Measurements from ENCODE around the gene NEU4.

Gene NEU4

DNA sequence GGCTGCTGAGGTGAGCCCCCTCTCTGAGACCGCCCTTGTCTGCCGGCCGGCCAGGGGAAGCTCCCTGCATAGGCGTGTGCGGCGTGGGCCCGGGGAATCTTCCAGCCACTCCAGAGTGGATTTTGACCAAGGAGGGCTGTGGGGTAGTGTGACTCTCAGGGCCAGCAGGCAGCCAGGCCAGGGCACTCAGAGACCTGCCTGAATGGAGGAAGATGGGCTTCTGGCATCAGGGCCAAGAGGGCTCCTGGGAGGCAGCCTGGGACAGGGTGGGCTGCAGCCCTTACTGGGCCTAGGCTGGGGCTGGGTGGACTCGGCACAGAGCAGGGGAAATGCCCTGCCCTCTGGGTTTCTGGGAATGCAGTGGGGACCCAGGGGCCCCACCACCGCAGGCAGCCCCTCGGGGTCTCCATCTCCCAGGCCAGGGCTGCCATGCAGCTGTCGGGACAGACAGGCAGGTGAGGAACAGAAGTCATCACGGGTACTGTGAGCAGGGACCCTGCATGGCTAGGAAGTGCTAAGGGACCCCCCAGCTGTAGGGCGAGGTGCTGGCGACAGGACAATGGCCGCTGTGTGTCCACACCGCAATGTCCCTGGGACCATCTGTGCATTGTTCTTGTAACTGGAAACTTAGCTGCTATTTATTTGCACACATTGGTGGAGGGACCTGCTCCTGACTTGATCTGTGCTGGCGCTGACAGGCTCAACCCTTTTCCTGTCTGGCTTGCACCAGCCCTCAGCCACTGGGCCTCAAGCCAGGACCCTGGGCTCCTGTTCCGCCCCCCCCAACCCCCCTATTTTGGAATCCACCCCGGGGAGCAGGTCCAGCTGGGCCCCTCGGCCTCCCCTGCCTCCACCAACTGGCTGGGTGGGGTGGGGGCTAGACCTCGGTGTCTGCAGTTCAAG lies 45.6 kb downstream of the NEU4 start:
- no peak for DNase-seq

DNA sequence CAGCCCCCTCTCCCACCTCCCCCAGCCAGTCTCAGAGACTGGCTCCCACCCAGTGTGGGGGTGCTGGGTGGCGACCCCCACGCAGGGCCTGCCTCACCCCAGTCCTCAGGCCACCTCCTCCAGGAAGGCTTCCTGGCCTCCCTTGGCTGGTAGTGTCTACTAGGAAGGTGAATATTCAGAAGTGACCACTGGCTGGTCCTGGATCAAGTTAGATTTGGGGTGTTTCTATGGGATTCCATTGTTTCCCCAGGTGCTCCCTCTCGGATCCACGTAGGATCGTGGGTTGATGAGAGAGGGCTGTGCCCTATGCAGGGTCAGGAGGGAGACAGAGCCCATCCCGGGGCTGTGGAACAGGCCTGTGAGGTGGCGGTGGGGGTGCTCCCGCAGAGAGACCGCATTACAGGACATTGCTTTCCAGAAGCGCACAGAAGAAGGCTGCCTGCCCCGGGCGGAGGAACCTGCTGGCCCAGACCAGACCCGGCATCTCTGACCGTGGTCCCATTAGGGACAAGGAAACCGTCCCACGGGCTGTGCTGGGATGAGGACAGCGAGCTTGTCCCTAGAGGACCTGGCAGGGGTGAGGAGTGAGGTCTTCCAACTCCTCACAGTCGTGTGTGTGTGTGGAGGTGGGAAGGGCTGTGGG lies 46.4 kb downstream of the NEU4 start:
- DNase-seq: no peak

DNA sequence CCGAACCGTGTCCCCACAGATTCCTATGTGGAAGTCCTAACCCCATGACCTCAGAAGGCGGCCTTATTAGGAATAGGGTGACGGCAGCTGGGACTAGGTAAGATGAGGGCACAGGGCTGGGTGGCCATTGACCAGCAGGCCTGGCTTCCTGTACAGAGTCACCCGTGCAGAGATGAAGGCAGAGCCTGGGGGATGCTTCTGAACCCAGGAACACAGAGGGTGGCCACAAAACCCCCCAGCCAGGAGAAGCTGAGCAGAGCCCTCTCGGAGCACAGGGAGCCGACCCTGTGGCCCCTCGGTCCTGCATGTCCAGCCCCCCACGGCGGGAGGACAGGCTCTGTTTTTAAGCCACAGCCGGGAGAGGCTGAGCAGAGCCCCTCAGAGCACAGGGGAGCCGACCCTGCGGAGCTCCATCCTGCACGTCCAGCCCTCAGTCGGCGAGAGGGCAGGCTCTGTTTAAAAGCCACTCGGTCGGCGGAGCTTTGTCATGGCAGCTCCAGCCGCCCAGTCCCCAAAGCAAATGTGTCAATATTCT lies 47.0 kb downstream of the NEU4 start:
- DNase-seq: no peak

DNA sequence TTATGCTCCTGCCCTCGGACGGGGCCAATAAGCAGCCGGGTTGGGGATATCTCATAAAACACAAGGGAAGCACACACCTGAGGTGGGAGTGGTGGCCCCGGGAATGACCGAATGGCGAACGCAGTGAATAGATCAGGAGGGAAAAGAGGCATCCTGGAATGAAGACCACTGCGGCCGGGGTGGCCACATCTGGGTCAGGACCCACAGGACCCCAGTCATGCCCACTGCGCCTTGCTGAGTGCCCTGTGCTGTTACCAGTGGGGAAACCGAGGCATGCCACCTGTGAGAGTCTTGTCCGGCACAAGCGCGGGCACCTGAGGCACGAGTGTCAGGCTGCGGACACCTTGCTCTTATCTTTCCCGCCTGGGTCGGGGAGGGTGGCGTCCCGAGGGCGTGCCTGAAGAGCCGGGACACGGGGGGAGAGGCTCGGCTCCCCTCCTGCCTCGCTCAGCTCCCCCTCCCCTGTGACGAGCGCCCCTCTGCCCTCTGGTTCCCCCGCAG lies 48.1 kb downstream of the NEU4 start:
- no peak for DNase-seq

DNA sequence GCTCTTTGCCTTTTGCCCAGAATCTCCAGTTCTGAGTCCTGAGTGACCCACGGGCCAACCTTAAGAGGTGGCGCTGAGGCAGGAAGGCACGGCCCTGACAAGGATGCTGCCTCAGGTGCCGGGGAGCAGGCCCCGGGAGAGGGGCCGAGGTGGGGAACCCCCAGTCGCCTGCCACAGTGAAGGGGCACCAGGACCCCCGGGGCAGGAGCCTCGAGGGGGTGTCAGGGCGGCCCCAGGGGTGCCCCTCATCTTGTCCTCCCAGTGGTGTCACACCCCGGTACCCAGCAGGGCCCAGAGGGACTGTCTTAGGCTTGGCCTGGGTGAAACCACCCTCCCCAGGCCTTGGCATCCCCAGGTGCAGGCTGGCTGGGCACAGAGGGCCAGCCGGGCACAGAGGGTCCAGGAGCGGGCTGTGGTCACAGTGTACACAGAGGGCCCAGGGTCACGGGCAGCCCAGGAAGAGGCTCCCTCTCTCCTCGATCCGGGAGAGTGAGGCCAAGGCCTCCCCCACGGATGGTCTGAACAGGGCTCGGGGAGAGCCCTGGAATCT lies 48.7 kb downstream of the NEU4 start:
- no peak for DNase-seq

DNA sequence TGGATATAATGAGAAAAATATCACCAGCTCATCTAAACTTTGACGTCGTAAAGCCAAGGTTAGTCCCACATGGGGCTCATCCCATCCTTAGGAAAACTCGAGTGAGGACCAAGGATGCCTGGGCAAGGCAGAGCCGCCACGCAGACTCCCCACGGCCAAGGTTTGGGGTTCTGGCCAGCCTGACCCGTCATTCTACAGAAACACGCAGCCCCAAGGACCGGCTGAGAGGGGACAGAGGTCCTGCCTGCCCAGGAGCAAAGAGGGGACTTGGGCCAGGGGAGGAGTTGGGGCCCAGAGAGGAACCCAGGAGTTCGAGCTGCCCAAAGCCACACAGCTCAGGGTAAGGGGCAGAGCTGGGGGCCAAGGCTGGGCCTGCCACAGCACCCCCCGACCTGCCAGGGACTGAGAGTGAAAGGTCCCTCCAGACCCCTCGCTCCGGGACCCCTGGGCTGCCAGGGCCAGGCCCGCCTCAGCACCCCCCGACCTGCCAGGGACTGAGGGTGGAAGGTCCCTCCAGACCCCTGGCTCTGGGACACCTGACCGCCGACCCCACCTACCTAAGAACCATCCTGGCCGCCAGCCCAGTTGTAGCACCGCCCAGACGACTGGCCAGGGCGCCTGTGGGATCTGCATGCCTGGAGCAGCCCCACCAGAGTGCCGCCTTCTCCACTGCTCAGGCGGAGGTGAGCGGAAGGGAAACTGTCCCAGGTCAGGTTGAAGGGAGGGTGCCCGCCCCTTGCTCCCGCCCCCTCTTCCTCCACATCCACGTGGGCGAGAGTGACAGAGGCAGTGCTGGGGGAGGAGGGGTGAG lies 49.4 kb downstream of the NEU4 start, which contains the start of gene PDCD1:
TSS of gene PDCD1 (minus strand) at position 689 of the 811 bp plus-strand sequence. CDS start at position 633, 56 bp downstream.
- DNase-seq: peak; percentile 74

DNA sequence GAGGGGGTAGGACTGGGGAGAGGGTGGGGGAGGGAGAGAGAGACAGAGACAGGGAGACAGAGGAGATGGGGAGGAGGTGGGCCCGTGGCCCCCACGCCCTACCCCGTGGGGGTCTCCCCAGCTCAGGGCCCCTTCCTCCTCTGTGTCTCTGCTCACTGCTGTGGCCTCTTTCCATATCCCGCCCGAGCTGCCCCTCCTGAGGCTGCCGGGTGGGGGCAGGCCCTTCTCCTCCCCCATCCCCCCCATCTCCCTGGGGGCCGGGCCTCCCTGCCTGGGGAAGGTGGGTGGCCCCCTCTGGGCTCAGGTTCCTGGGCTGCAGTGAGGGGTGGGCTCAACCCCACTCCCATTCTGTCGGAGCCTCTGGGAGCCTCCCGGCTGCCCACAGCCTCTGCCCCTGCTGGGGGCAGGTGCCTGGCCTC lies 50.0 kb downstream of the NEU4 start:
- no peak for DNase-seq

DNA sequence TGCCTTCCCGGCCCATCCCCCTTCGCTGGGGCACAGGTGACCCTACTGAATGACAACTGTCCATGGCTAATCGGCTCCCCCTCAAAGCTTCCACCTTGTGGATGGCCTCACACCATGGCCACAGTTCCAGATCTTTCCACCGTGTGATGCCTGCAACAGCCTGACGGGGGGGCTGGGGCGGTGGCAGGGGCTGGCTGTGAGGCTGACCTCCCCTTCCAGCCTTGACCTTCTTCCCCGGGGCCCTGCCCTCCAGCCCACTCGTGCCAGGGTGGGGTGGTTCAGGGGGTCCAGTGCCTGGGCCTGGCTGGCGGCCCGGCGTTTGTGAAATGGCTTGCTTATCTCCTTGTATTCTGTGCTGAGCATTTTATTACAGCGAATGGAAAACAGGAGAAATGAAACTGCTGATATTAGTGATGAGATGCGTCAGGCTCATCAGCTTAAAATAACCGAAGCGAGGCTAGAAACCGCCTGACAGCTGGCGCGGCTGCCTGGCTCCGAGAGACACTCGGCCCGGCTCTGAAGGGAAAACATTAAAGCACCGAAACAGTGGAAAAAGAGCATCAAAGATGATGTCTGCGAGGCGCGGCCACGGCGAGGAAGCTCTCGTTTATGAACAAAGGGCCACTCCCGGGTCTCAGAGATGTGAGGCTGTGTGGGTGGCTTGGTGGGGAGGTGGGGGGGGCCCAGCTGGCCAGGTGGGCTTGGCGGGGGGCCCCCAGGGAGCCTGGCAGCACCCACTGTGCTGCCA lies 50.6 kb downstream of the NEU4 start:
- DNase-seq: peak; percentile 39

DNA sequence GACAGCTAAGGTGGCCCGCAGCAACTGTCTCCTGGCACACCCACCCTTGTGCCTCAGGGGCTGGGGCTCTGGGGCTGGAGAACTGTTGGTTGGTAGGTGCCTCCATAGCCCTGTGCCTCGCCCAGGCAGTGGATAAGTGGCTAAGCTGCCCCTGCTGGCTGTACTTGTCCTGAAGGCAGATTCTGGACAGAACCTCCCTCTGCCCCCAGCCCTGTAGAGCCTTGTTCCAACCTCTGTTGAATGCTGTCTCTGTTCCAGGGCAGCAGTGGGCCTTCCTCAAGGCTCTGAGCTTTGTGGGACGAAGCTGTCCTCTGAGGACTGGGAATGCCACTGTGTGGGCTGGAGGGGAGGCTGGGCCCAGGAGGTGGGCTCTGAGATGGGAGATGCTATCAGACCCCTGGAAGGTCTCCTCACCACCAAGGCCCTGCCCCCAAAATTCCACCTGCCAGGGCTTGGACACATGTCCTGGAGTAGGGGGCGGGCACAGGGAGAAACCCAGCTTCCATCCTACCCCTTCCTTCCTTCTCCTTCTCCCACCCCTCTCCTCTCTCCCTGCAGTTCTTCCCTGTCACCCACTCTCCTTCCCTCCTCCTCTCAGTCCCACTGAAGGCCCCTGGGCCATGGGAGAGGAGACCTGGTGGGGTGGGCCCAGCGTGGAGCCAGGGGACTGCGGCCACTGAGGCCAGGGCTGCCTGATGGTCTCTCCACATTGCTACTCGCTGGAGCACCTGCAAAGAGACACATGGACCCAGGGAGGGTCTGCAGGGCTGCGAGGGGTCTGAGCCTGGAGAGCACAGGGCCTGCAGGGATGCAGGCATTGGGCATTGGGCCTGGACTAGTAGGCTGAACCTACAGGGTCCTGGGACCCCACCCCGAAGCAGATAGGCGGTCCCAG lies 51.4 kb downstream of the NEU4 start:
- DNase-seq: no peak

DNA sequence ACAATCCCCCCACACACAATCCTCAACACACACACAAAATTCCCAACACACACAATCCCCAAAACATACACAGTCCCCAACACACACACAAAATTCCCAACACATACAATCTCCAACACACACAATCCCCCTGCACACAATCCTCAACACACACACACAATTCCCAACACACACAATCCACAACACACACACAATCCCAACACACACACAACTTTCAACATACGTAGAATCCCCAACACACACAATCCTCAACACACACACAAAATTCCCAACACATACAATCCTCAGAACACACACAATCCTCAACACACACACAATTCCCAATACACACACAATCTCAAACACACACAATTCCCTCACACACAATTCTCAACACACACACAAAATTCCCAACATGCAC lies 52.3 kb downstream of the NEU4 start:
- no peak for DNase-seq

DNA sequence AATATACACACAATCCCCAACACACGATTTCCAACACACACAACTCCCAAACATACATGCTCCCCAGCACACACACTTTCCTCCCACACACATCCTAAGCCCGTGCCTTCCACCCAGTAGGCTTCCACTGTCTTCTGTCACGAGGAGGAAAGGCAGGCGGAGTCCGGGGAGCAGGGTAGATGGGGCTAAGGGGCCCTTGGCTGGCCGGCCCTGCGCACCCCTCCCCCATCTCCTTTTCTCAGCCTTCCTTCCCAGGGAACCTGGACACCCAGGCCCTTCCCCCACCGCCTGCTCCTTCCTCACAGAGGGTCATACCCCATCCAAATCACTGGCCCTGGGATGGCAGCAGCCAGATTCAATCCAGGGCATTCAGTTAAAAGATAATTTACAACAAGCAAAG lies 53.1 kb downstream of the NEU4 start:
- no peak for DNase-seq

DNA sequence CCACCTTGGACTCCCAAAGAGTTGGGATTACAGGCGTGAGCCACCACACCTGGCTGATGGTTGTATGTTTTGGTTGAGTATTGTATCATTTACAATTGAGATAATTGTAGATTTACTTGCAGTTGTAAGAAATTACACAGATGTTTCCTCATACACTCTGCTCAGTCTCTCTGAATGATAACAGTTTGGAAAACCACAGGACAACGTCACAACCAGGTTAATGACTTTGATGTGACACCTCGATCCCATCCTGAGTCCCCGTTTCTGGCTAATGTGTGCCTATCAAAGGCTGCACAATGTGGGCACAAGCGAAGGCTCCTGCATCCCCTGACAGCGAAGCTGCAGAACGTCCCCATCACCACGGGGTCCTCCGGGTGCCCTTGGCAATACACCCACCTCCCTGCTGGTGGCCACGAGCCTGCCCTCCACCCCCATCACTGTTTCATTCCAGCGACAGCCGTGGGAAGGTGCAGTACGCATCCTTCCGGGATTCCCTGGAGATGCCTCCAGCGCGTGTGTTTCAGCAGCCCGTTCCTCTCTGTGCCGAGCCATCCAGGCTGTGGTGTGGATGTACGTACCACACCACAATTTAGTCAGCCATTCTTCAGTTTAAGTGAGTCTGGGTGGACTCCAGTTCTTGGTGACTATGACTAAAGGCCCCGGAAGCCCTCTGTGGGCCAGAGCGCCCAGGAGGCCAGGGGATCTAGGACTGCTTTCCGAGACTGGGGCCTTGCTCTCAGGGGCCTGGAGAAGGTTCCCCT lies 54.0 kb downstream of the NEU4 start:
- DNase-seq: no peak

DNA sequence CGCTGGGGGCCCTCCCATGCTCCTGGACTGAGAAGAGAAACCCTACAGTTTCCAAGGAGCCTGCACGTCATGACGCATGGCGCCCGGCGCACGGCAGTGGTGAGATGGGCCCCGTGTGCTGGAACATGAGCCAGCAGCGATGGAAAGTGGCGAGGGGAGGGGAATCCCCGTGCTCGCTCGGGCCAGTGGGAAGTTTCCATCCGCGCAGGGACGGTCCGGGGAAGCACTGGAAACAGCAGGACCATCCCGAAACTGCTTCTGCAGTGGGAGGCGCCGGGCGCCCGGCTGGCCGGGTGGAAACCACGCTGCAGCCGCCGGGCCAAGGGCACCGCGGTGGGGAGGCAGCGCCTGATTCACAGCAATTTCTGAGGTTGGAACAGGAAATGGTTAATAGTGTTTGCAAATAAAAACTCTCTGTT lies 54.6 kb downstream of the NEU4 start:
- DNase-seq: peak; percentile 53

DNA sequence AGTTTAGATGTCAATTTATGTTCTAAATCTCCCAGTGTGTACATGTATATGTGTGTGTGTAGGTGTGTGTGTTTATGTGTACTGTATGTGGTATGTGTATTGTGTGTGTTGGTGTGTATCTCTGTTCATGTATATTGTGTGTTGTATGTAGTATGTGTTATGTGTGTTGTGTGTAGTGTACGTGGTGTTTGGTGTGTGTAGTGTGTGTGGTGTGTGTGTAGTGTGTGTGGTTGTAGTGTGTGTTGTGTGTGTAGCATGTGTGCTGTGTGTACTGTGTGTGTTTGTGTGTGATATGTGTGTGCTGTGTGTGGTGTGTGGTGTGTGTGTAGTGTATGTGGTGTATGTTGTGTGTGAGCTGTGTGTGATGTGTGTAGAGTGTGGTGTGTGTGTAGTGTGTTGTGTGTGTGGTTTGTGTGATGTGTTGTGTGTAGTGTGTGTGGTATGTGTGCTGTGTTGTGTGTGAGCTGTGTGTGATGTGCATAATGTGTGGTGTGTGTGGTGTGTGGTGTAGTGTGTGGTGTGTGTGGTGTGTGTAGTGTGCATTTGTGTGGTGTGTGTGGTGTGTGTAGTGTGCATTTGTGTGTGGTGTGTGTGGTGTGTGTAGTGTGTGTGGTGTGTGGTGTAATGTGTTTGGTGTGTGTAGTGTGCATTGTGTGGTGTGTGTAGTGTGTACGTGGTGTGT lies 55.3 kb downstream of the NEU4 start:
- no peak for DNase-seq

DNA sequence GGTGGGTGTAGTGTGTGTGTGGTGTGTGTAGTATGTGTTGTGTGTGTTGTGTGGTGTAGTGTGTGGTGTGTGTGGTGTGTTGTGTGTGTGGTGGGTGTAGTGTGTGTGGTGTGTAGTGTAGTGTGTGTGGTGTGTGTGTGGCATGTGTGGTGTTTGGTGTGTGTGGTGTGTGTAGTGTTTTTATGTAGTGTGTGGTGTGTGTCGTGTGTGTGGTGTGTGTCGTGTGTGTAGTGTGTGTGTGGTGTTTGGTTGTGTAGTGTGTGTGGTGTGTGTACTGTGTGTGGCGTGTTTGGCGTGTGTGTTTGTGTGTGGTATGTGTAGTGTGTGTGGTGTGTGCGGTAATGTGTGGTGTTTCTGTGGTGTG lies 55.8 kb downstream of the NEU4 start:
- DNase-seq: no peak

DNA sequence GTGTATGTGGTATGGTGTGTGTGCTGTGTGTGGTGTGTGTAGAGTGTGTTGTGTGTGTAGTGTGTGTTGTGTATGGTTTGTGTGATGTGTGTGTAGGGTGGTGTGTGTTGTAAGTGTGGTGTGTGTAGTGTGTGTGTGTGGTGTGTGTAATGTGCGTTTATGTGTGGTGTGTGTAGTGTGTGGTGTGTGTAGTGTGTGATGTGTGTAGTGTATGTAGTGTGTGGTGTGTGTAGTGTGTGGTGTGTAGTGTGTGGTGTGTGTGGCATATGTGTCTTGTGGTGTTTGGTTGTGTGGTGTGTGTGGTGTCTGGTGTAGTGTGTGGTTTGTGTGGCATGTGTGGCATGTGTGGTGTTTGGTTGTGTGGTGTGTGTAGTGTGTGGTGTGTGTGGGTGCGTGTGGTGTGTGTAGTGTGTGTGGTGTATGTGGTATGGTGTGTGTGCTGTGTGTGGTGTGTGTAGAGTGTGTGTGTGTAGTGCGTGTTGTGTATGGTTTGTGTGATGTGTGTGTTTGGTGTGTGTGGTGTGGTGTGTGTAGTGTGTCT lies 56.5 kb downstream of the NEU4 start:
- peak; percentile 42 for DNase-seq

DNA sequence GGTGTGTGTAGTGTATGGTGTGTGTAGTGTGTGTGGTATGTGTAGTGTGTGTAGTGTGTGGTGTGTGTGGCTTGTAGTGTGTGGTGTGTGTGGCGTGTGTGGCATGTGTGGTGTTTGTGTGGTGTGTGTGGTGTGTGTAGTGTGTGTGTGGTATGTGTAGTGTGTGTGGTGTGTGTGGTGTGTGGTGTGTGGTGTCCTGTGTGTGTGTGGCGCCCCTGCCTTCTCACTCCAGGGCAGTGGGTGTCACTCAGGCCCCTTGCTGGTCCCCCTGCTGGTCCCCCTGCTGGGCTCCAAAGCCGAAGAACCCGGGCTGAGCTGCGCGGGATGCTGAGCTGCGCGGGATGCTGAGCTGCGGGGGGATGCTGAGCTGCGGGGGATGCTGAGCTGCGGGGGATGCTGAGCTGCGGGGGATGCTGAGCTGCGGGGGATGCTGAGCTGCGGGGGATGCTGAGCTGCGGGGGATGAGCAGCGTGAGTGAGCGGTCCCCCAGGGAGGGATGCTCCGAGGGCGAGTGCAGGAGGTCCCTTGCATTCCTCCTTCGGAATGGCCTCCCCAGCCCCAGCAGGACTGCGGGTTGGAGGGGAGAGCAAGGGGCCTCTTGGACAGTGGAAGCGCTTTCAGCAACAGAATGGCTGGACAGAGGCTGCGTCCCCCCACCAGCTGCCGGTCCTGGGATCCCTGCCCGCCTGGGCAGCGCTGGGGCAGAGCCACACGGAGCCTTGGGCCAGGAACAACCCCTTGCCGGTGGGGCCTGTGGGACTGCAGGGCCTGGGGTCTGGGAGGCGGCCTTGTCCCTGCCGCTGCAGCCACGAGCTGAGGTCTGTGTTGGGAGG lies 57.2 kb downstream of the NEU4 start:
- DNase-seq: no peak
